ENCODE results near the gene SLC4A4. TPM values are rescaled to one million over a fixed set of nuclear protein-coding genes. Genes with fewer than 3 reads are reported as not detected.

The SLC4A4 gene
- 16.9 TPM for polyA plus RNA-seq (2013, experiment 1 of 2)
- 16.3 TPM for polyA plus RNA-seq (2013, experiment 2 of 2)

DNA sequence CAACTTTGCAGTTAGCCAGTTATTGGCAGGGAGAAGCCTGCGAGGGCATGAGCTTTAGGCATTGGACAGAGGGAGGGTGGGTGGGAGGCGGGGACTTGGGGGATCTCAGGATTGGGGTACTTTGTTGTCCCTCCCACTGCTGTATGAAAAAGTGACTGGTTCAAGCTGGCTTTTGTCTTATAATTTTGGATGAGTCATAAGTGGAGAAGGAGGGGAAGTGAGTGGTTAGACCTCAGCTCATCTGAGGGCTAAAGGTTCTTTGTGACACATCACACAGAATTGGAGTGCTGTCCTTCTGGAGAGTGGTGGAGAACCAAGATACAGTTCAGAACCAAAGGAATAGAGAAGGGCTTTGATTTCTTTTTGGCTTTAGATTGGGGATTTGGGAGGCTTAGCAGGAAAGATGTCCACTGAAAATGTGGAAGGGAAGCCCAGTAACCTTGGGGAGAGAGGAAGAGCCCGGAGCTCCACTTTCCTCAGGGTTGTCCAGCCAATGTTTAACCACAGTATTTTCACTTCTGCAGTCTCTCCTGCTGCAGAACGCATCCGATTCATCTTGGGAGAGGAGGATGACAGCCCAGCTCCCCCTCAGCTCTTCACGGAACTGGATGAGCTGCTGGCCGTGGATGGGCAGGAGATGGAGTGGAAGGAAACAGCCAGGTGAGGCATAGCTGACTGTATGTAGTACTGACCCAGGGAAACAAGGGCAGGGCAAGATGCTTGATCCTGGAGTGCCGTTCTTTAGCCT, at the start of gene SLC4A4:
Gene SLC4A4, plus strand, starts transcription at position 175 of the 748 bp plus-strand sequence.
- H3K4me3 ChIP-seq (ENCODE audit: insufficient read depth in 1 of 2, low read depth in 1 of 2, low read length in 2 of 2): peak within 1 kb of the TSS in 1 of 2 experiments; percentile 22
- H3K4me2 ChIP-seq (ENCODE audit: low read length, poor library complexity, severe bottlenecking): no peak within 1 kb of the TSS
- DNase-seq: peak; percentile 86
- H3K79me1 ChIP-seq (replicated peaks; ENCODE audit: low read length, poor library complexity, severe bottlenecking): no peaks in the 10 kb centered on the region
- no peak within 1 kb of the TSS for H2BK120ac ChIP-seq (ENCODE audit: low read depth, low read length)
- no peak within 1 kb of the TSS for H4K91ac ChIP-seq (ENCODE audit: low read length)
- H4K8ac ChIP-seq (ENCODE audit: low read length): no peak within 1 kb of the TSS
- peak within 1 kb of the TSS in 1 of 2 experiments; percentile 48 for H3K18ac ChIP-seq (ENCODE audit: low read depth in 1 of 2, low read length in 2 of 2)
- H2BK15ac ChIP-seq (ENCODE audit: low read depth, poor library complexity, severe bottlenecking): no peak within 1 kb of the TSS
- 85% methylated on average over 8 of the region's 8 CpGs for WGBS
- no peak within 1 kb of the TSS for H3K14ac ChIP-seq (ENCODE audit: low read length in 2 of 2)
- H2AFZ ChIP-seq (ENCODE audit: low read depth, low read length): no peak within 1 kb of the TSS
- no peak within 1 kb of the TSS for H3K4ac ChIP-seq (ENCODE audit: low read depth in 1 of 2, low read length in 2 of 2)
- peak within 1 kb of the TSS; percentile 43 for H3K27ac ChIP-seq (ENCODE audit: low read length, poor library complexity, severe bottlenecking)
- no peaks in the 10 kb centered on the region for H3K9me3 ChIP-seq (ENCODE audit: control insufficient read depth, low read length)
- H3K9ac ChIP-seq (ENCODE audit: low read length): peak within 1 kb of the TSS; percentile 2
- peak within 1 kb of the TSS; percentile 3 for H2AK5ac ChIP-seq (ENCODE audit: low read length, severe bottlenecking)
- no peaks in the 10 kb centered on the region for H3K36me3 ChIP-seq (ENCODE audit: control insufficient read depth in 1 of 2, insufficient read depth in 2 of 2, low read depth in 1 of 2, low read length in 2 of 2)
- peak within 1 kb of the TSS in 1 of 2 experiments; percentile 59 for H2BK12ac ChIP-seq (ENCODE audit: low read length in 2 of 2)
- H2BK5ac ChIP-seq (ENCODE audit: low read depth, low read length, poor library complexity, severe bottlenecking): no peak within 1 kb of the TSS
- H3K27me3 ChIP-seq (ENCODE audit: control insufficient read depth in 1 of 2, insufficient read depth in 1 of 2, low read length in 2 of 2): no peaks in the 10 kb centered on the region
- peaks cover 6% of the 10 kb centered on the region for H3K4me1 ChIP-seq (ENCODE audit: control insufficient read depth, insufficient read depth, low read depth, low read length)
- H3K23ac ChIP-seq (ENCODE audit: low read length in 2 of 2): no peak within 1 kb of the TSS

DNA sequence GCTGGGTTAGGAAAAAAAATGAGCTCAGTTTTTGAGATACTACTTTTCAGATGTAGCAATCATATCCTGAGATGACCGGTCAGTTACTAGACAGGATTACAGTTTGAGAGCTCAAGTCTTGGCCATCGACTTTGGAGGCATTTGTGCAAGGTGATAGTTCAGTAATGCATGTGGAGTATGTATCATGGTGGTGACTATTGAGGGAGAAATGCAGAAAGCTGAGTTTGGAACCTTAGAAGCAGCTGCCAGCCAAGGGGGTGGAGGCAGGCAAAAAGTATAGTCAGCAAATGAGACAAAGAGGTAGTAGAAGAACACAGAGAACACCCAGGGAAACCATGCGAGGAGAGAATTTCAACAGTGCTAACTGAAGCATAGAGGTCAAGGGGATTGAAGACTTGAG, 48.7 kb upstream of the SLC4A4 start:
- Histone ChIP-seq H3K36me3 (ENCODE audit: control insufficient read depth in 1 of 2, insufficient read depth in 2 of 2, low read depth in 1 of 2, low read length in 2 of 2) (no peaks in the 10 kb centered on the region), H3K23ac (ENCODE audit: low read length in 2 of 2) (no peak overlapping the region), H2AFZ (ENCODE audit: low read depth, low read length) (no peak overlapping the region), H4K8ac (ENCODE audit: low read length) (no peak overlapping the region), H3K79me1 (replicated peaks; ENCODE audit: low read length, poor library complexity, severe bottlenecking) (peaks cover 1% of the 10 kb centered on the region), H3K9me3 (ENCODE audit: control insufficient read depth, low read length) (no peaks in the 10 kb centered on the region), H2BK12ac (ENCODE audit: low read length in 2 of 2) (no peak overlapping the region), H3K9ac (ENCODE audit: low read length) (no peak overlapping the region), H2BK5ac (ENCODE audit: low read depth, low read length, poor library complexity, severe bottlenecking) (no peak overlapping the region), H4K91ac (ENCODE audit: low read length) (no peak overlapping the region), H3K18ac (ENCODE audit: low read depth in 1 of 2, low read length in 2 of 2) (no peak overlapping the region), H3K4ac (ENCODE audit: low read depth in 1 of 2, low read length in 2 of 2) (no peak overlapping the region), H3K4me1 (ENCODE audit: control insufficient read depth, insufficient read depth, low read depth, low read length) (peaks cover 2% of the 10 kb centered on the region), H3K4me3 (ENCODE audit: insufficient read depth in 1 of 2, low read depth in 1 of 2, low read length in 2 of 2) (no peak overlapping the region), H3K27me3 (ENCODE audit: control insufficient read depth in 1 of 2, insufficient read depth in 1 of 2, low read length in 2 of 2) (no peaks in the 10 kb centered on the region), H2BK120ac (ENCODE audit: low read depth, low read length) (no peak overlapping the region), H2AK5ac (ENCODE audit: low read length, severe bottlenecking) (no peak overlapping the region), H3K4me2 (ENCODE audit: low read length, poor library complexity, severe bottlenecking) (no peak overlapping the region), H2BK15ac (ENCODE audit: low read depth, poor library complexity, severe bottlenecking) (no peak overlapping the region), H3K27ac (ENCODE audit: low read length, poor library complexity, severe bottlenecking) (peak overlapping the region; percentile 80), H3K14ac (ENCODE audit: low read length in 2 of 2) (no peak overlapping the region)
- 91% methylated on average over 3 of the region's 3 CpGs for WGBS
- DNase-seq: no peak

DNA sequence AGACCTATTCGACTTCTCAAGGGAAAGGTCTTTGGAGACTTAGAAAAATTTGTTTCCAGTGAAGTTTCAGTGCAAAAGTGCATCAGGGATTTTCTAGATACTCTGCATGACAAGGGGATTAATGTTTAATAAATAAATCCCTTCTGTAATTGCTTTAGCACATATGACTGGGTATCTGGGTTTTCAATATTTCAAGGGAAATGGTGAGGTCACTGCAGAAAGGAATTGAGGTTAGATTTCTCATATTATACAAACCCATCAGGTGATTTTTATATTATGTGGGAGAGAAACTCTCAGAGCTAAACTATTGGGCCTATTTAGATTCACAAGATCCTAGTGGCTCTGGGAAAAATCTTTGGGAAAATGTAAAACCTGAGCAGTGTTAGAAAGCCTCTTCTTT, 48.3 kb upstream of the SLC4A4 start:
- Histone ChIP-seq H2AFZ (ENCODE audit: low read depth, low read length) (no peak overlapping the region), H2BK12ac (ENCODE audit: low read length in 2 of 2) (no peak overlapping the region), H3K4me1 (ENCODE audit: control insufficient read depth, insufficient read depth, low read depth, low read length) (peaks cover 2% of the 10 kb centered on the region), H3K4me2 (ENCODE audit: low read length, poor library complexity, severe bottlenecking) (no peak overlapping the region), H2BK120ac (ENCODE audit: low read depth, low read length) (no peak overlapping the region), H2AK5ac (ENCODE audit: low read length, severe bottlenecking) (no peak overlapping the region), H2BK15ac (ENCODE audit: low read depth, poor library complexity, severe bottlenecking) (no peak overlapping the region), H3K14ac (ENCODE audit: low read length in 2 of 2) (no peak overlapping the region), H4K91ac (ENCODE audit: low read length) (no peak overlapping the region), H3K4me3 (ENCODE audit: insufficient read depth in 1 of 2, low read depth in 1 of 2, low read length in 2 of 2) (no peak overlapping the region), H3K36me3 (ENCODE audit: control insufficient read depth in 1 of 2, insufficient read depth in 2 of 2, low read depth in 1 of 2, low read length in 2 of 2) (no peaks in the 10 kb centered on the region), H3K79me1 (replicated peaks; ENCODE audit: low read length, poor library complexity, severe bottlenecking) (peaks cover 1% of the 10 kb centered on the region), H3K18ac (ENCODE audit: low read depth in 1 of 2, low read length in 2 of 2) (no peak overlapping the region), H3K9me3 (ENCODE audit: control insufficient read depth, low read length) (no peaks in the 10 kb centered on the region), H2BK5ac (ENCODE audit: low read depth, low read length, poor library complexity, severe bottlenecking) (no peak overlapping the region), H3K23ac (ENCODE audit: low read length in 2 of 2) (no peak overlapping the region), H3K9ac (ENCODE audit: low read length) (no peak overlapping the region), H4K8ac (ENCODE audit: low read length) (no peak overlapping the region), H3K27me3 (ENCODE audit: control insufficient read depth in 1 of 2, insufficient read depth in 1 of 2, low read length in 2 of 2) (no peaks in the 10 kb centered on the region), H3K27ac (ENCODE audit: low read length, poor library complexity, severe bottlenecking) (peak overlapping the region; percentile 80), H3K4ac (ENCODE audit: low read depth in 1 of 2, low read length in 2 of 2) (no peak overlapping the region)
- WGBS: 96% methylated on average over 1 of the region's 1 CpG
- DNase-seq: no peak

DNA sequence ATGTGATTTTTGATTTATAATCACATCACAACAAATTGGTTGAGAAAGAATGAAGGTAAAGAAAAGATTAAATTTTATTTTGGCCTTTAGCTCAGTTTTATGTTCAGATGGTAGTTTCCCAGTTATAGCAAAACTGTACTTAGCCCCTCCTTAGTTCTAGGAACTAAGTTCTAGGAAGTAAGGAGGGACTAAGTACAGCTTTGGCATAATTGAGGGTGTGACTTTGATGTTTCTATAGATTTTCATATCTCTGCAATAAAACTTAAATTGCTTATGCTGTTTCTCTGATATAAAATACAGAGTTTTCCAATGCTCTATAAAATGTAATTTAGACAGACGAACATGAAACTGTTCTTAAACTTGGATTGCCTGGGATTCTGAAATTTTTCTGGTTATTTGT, 46.6 kb upstream of the SLC4A4 start:
- Histone ChIP-seq H2AK5ac (ENCODE audit: low read length, severe bottlenecking) (no peak overlapping the region), H3K27ac (ENCODE audit: low read length, poor library complexity, severe bottlenecking) (no peak overlapping the region), H4K91ac (ENCODE audit: low read length) (no peak overlapping the region), H2BK5ac (ENCODE audit: low read depth, low read length, poor library complexity, severe bottlenecking) (no peak overlapping the region), H3K4me1 (ENCODE audit: control insufficient read depth, insufficient read depth, low read depth, low read length) (peaks cover 2% of the 10 kb centered on the region), H3K9ac (ENCODE audit: low read length) (no peak overlapping the region), H3K14ac (ENCODE audit: low read length in 2 of 2) (no peak overlapping the region), H3K23ac (ENCODE audit: low read length in 2 of 2) (no peak overlapping the region), H2BK15ac (ENCODE audit: low read depth, poor library complexity, severe bottlenecking) (no peak overlapping the region), H2BK120ac (ENCODE audit: low read depth, low read length) (no peak overlapping the region), H2BK12ac (ENCODE audit: low read length in 2 of 2) (no peak overlapping the region), H3K9me3 (ENCODE audit: control insufficient read depth, low read length) (no peaks in the 10 kb centered on the region), H3K18ac (ENCODE audit: low read depth in 1 of 2, low read length in 2 of 2) (no peak overlapping the region), H3K4ac (ENCODE audit: low read depth in 1 of 2, low read length in 2 of 2) (no peak overlapping the region), H2AFZ (ENCODE audit: low read depth, low read length) (no peak overlapping the region), H3K4me3 (ENCODE audit: insufficient read depth in 1 of 2, low read depth in 1 of 2, low read length in 2 of 2) (no peak overlapping the region), H4K8ac (ENCODE audit: low read length) (no peak overlapping the region), H3K27me3 (ENCODE audit: control insufficient read depth in 1 of 2, insufficient read depth in 1 of 2, low read length in 2 of 2) (no peaks in the 10 kb centered on the region), H3K36me3 (ENCODE audit: control insufficient read depth in 1 of 2, insufficient read depth in 2 of 2, low read depth in 1 of 2, low read length in 2 of 2) (no peaks in the 10 kb centered on the region), H3K4me2 (ENCODE audit: low read length, poor library complexity, severe bottlenecking) (no peak overlapping the region), H3K79me1 (replicated peaks; ENCODE audit: low read length, poor library complexity, severe bottlenecking) (peaks cover 3% of the 10 kb centered on the region)
- no peak for DNase-seq
- WGBS: no CpG with 5 or more reads among the region's 1 CpG

Data from mesenchymal stem cell (in vitro differentiated cells and primary cell).